Lower lobe of right lung (tissue), 2 donors: ENCODE measurements around the gene OR52E2. TPM values are rescaled to one million over a fixed set of nuclear protein-coding genes. Genes with fewer than 3 reads are reported as not detected.
"Not testable (repeated sequence)": the region's sequence is repeated elsewhere in the genome, so short reads cannot be mapped to it uniquely, and the experiment has no call there.

Experiments used
- ATAC-seq, 2 donors: fragments of 200-7000 bp; cut with Tn5 transposase; one replicate each; pipeline ENCODE4 v1.9.1; 2020 to 2022; ENCODE audit warnings: mild to moderate bottlenecking in 2 of 2, moderate library complexity in 2 of 2
- DNase-seq: peaks from one replicate; pipeline ENCODE4 v3.0.0-alpha.2; 2020
- H3K27ac ChIP-seq: fragments of 200-600 bp; one replicate; pipeline ENCODE4 v1.8.0; 2022
- H3K27me3 ChIP-seq: fragments of 200-600 bp; one replicate; pipeline ENCODE4 v1.8.0; 2022; ENCODE audit warnings: low read depth
- H3K36me3 ChIP-seq: fragments of 200-600 bp; one replicate; pipeline ENCODE4 v1.8.0; 2022; ENCODE audit warnings: mild to moderate bottlenecking
- H3K4me1 ChIP-seq: fragments of 200-600 bp; one replicate; pipeline ENCODE4 v1.8.0; 2022
- H3K4me3 ChIP-seq: fragments of 200-600 bp; one replicate; pipeline ENCODE4 v1.8.0; 2022; ENCODE audit warnings: mild to moderate bottlenecking
- H3K9me3 ChIP-seq: fragments of 200-600 bp; one replicate; pipeline ENCODE4 v1.8.0; 2022
- intact Hi-C: fragments of 100-400 bp; cut with DNase I; formaldehyde crosslinking; loops from one replicate; pipeline ENCODE4 v1.11.0; 2022
- total RNA-seq: library from RNA; stranded (reverse); fragmentation: NEBNext Ultra II Directional; extraction: Animal tissue kit (Norgen Biotek cat#: 25700); gene quantifications from one replicate; pipeline ENCODE4 v1.2.1, GENCODE V29; 2021
- TF ChIP-seq, protein P1 (sequence below): fragments of 200-600 bp; IDR thresholded peaks from one replicate; pipeline ENCODE4 v1.8.0; 2022; ENCODE audit warnings: antibody characterized with exemption, mild to moderate bottlenecking
- donor health status: DM: no; HTN: yes; CAD: no; lungs with severe emphysema.

The OR52E2 gene
- total RNA-seq, 1 donor from 2014 or later: not detected

DNA sequence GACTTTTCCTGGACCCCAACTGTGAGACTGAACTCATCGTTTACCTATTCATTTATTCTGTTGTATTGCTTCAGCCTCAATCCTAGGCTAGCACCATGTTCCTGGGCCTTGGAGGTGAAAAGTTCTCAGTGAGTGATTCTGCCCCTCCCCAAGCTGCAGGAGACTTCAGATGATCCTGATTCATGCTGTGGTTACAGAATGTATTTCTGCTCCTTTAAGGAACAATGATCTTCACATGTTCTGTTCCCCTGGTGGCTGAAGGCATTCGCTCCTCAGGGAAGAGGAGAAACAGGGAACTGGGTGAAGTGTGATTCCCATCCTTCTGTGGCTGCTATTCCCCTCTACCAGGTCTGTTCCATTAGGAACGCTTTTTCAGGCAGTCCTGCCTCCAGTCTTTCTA, 12.4 kb upstream of the OR52E2 start:
- Histone ChIP-seq H3K27ac (no peak overlapping the region), H3K36me3 (no peaks in the 10 kb centered on the region), H3K27me3 (no peaks in the 10 kb centered on the region), H3K4me3 (no peak overlapping the region), H3K9me3 (no peaks in the 10 kb centered on the region), H3K4me1 (no peaks in the 10 kb centered on the region)
- ATAC-seq (no peak), DNase-seq (no peak)
- TF ChIP-seq, protein P1, sequence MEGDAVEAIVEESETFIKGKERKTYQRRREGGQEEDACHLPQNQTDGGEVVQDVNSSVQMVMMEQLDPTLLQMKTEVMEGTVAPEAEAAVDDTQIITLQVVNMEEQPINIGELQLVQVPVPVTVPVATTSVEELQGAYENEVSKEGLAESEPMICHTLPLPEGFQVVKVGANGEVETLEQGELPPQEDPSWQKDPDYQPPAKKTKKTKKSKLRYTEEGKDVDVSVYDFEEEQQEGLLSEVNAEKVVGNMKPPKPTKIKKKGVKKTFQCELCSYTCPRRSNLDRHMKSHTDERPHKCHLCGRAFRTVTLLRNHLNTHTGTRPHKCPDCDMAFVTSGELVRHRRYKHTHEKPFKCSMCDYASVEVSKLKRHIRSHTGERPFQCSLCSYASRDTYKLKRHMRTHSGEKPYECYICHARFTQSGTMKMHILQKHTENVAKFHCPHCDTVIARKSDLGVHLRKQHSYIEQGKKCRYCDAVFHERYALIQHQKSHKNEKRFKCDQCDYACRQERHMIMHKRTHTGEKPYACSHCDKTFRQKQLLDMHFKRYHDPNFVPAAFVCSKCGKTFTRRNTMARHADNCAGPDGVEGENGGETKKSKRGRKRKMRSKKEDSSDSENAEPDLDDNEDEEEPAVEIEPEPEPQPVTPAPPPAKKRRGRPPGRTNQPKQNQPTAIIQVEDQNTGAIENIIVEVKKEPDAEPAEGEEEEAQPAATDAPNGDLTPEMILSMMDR: no peak
- intact Hi-C loops: no loop called here

DNA sequence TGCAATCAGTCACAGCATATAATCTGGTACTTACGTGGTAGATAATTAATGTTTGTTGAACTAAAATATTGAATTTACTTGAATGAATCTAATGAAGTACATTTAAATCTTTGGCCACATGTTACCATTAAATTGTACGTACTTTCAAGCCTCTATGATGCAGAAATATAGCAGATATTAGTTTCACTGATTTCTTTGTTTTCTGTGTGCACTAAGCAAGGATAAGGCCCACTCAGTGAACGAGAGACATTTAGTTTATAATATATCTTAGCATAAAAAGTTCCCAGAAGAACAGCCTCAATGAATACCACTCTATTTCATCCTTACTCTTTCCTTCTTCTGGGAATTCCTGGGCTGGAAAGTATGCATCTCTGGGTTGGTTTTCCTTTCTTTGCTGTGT, 9.8 kb upstream of the OR52E2 start, which contains the start of gene OR52E1:
TSS of gene OR52E1 (plus strand) at position 301 of the 400 bp plus-strand sequence.
- Histone ChIP-seq H3K9me3 (no peaks in the 10 kb centered on the region), H3K36me3 (no peaks in the 10 kb centered on the region), H3K27me3 (no peaks in the 10 kb centered on the region), H3K4me3 (no peak within 1 kb of the TSS), H3K27ac (no peak within 1 kb of the TSS), H3K4me1 (no peaks in the 10 kb centered on the region)
- DNase-seq: no peak
- TF ChIP-seq, protein P1: no peak
- ATAC-seq: no peak
- intact Hi-C loops: no loop called here

- H3K4me1 ChIP-seq: no peaks in the 10 kb centered on the region
- intact Hi-C loops: no loop called here
- no peaks in the 10 kb centered on the region for H3K9me3 ChIP-seq
- no peaks in the 10 kb centered on the region for H3K27me3 ChIP-seq
- TF ChIP-seq, protein P1: no peak
- DNase-seq: no peak
- ATAC-seq: no peak
- no peak overlapping the region for H3K27ac ChIP-seq
- H3K4me3 ChIP-seq: no peak overlapping the region
- no peaks in the 10 kb centered on the region for H3K36me3 ChIP-seq
These were observed 5.6 kb upstream of the OR52E2 start for GRCh38 chr11:5065027-5065426.

- H3K4me1 ChIP-seq, H3K4me3 ChIP-seq, H3K9me3 ChIP-seq, H3K36me3 ChIP-seq, H3K27ac ChIP-seq, intact Hi-C loops, DNase-seq, H3K27me3 ChIP-seq, ATAC-seq: not testable (repeated sequence)
These were observed 748 bp downstream of the OR52E2 start for GRCh38 chr11:5058679-5059078.

DNA sequence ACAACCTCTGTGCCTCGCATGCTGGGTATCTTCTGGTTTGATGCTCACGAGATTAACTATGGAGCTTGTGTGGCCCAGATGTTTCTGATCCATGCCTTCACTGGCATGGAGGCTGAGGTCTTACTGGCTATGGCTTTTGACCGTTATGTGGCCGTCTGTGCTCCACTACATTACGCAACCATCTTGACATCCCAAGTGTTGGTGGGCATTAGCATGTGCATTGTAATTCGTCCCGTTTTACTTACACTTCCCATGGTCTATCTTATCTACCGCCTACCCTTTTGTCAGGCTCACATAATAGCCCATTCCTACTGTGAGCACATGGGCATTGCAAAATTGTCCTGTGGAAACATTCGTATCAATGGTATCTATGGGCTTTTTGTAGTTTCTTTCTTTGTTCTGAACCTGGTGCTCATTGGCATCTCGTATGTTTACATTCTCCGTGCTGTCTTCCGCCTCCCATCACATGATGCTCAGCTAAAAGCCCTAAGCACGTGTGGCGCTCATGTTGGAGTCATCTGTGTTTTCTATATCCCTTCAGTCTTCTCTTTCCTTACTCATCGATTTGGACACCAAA, 12.6 kb downstream of the OR52E2 start:
- Histone ChIP-seq H3K4me3 (no peak overlapping the region), H3K27ac (no peak overlapping the region), H3K4me1 (no peaks in the 10 kb centered on the region), H3K9me3 (no peaks in the 10 kb centered on the region), H3K27me3 (no peaks in the 10 kb centered on the region), H3K36me3 (no peaks in the 10 kb centered on the region)
- DNase-seq (no peak), ATAC-seq (peak in 1 of 2 donors; percentile 21)
- intact Hi-C loops: no loop called here
- TF ChIP-seq, protein P1: no peak

- no peaks in the 10 kb centered on the region for H3K36me3 ChIP-seq
- ATAC-seq (no peak), DNase-seq (no peak)
- no peak within 1 kb of the TSS for H3K27ac ChIP-seq
- no peaks in the 10 kb centered on the region for H3K27me3 ChIP-seq
- H3K9me3 ChIP-seq: no peaks in the 10 kb centered on the region
- H3K4me3 ChIP-seq: no peak within 1 kb of the TSS
- H3K4me1 ChIP-seq: no peaks in the 10 kb centered on the region
- TF ChIP-seq, protein P1: no peak
- intact Hi-C loops: no loop called here
These were observed 13.2 kb downstream of the OR52E2 start, which contains the start of gene OR52J3 for GRCh38 chr11:5046226-5046625. TSS of gene OR52J3 (plus strand) at chr11:5046526. CDS start at chr11:5046526, 0 bp downstream.
